ENCODE measurements around the gene NHERF1.

NHERF1 gene

GRCh38 chr17:74815067-74815466 lies 66.6 kb downstream of the NHERF1 start:
- DNase-seq = no peak

GRCh38 chr17:74815550-74816370 lies 67.3 kb downstream of the NHERF1 start:
- no peak for DNase-seq

- no peak for DNase-seq
Measured at GRCh38 chr17:74816905-74817620, 68.6 kb downstream of the NHERF1 start.

GRCh38 chr17:74818291-74818938 lies 70.0 kb downstream of the NHERF1 start:
- no peak for DNase-seq

Data from CD4-positive, alpha-beta T cell treated with Interleukin-12 subunit alpha and Interleukin-12 subunit beta, for 1 hour (primary cell).